Measurements from ENCODE around the gene ANKRD17. TPM values are rescaled to one million over a fixed set of nuclear protein-coding genes. Genes with fewer than 3 reads are reported as not detected.

The ANKRD17 gene
- total RNA-seq, 4 donors from 2014 or later, result 69.9 to 93.1 (median 74.3) TPM

- WGBS, 2 donors (ENCODE audit: low coverage in 1 of 2), result 0% methylated on average over 22 of the region's 62 CpGs; no CpG with 5 or more reads in 1 of the 2 donors
- in situ Hi-C loops (cut with MboI; ENCODE audit: low pct_ligation_motif_present in 1 of 4, low pct_unique_long_range_greater_than_20kb in 1 of 4, low sequenced_read_pairs in 3 of 4), result loop anchor here in 3 of 4 donors (10.0 to 25.0 kb wide), 2 partner anchors 185 to 193 kb away; partner anchors contain the start of gene ANKRD17 (in 3 of the 3)
- DNase-seq, result peak; percentile 98
- intact Hi-C loops (cut with DNase I; ENCODE audit: low total_unique reads), result loop anchor here (1.0 kb wide), 1 partner anchor 189 kb away; the partner anchor contains the start of gene ANKRD17
- no peaks in the 10 kb centered on the region for H3K27me3 ChIP-seq
- peak; percentile 96 for TF ChIP-seq POLR2A (IDR thresholded peaks at IDR 0.05)
- peak in 3 of 5 experiments; percentile 9 to 32 (median 12) for TF ChIP-seq CTCF (IDR thresholded peaks at IDR 0.05)
- TF ChIP-seq EP300 (IDR thresholded peaks at IDR 0.05; ENCODE audit: low read depth), result no peak
- peak; percentile 94 to 97 (median 97) for TF ChIP-seq POLR2AphosphoS5 (IDR thresholded peaks at IDR 0.05)
- H3K4me1 ChIP-seq, result peaks cover 0 to 32% (median 3%) of the 10 kb centered on the region in 4 donors
- H3K9me3 ChIP-seq, result no peaks in the 10 kb centered on the region
- H3K27ac ChIP-seq, result peak within 1 kb of the TSS; percentile 92 to 99 (median 97)
- H3K36me3 ChIP-seq, result peaks cover 0 to 10% (median 0%) of the 10 kb centered on the region in 4 donors
- peak within 1 kb of the TSS; percentile 55 to 88 (median 74) for H3K4me3 ChIP-seq
Observed at GRCh38 chr4:73069338-73070073, 189.1 kb downstream of the ANKRD17 start, which contains the start of gene COX18. COX18 (minus strand) TSS chr4:73069716; CDS start chr4:73069649, 67 bp downstream.

GRCh38 chr4:73068491-73069337, 189.9 kb downstream of the ANKRD17 start:
- no peaks in the 10 kb centered on the region for H3K9me3 ChIP-seq
- peaks cover 0 to 2% (median under 1%) of the 10 kb centered on the region in 4 donors for H3K36me3 ChIP-seq
- in situ Hi-C loops (cut with MboI; ENCODE audit: low pct_ligation_motif_present in 1 of 4, low pct_unique_long_range_greater_than_20kb in 1 of 4, low sequenced_read_pairs in 3 of 4), result loop anchor here in 2 of 4 donors (25.0 kb wide), 1 partner anchor 194 kb away; the partner anchor contains the start of gene ANKRD17 (in 2 of the 2)
- peak overlapping the region; percentile 55 to 88 (median 74) for H3K4me3 ChIP-seq
- WGBS, 2 donors (ENCODE audit: low coverage in 1 of 2), result 1% methylated on average over 11 to 27 of the region's 27 CpGs
- no peak for TF ChIP-seq EP300 (IDR thresholded peaks at IDR 0.05; ENCODE audit: low read depth)
- no peak for TF ChIP-seq POLR2A (IDR thresholded peaks at IDR 0.05)
- TF ChIP-seq CTCF (IDR thresholded peaks at IDR 0.05), result no peak
- TF ChIP-seq POLR2AphosphoS5 (IDR thresholded peaks at IDR 0.05), result peak in 2 of 3 donors; percentile 3 to 17
- DNase-seq, result peak; percentile 12
- H3K27ac ChIP-seq, result peak overlapping the region; percentile 92 to 99 (median 97)
- no peaks in the 10 kb centered on the region for H3K27me3 ChIP-seq
- peaks cover 0 to 32% (median 3%) of the 10 kb centered on the region in 4 donors for H3K4me1 ChIP-seq
- intact Hi-C loops (cut with DNase I; ENCODE audit: low total_unique reads), result loop anchor here (1.0 kb wide), 1 partner anchor 190 kb away; the partner anchor contains the start of gene ANKRD17

- no peak for DNase-seq
- intact Hi-C loops (cut with DNase I; ENCODE audit: low total_unique reads) (no loop called here), in situ Hi-C loops (cut with MboI; ENCODE audit: low pct_ligation_motif_present in 1 of 4, low pct_unique_long_range_greater_than_20kb in 1 of 4, low sequenced_read_pairs in 3 of 4) (loop anchor here in 2 of 4 donors (25.0 kb wide), 1 partner anchor 194 kb away; the partner anchor contains the start of gene ANKRD17 (in 2 of the 2))
- H3K27me3 ChIP-seq, result no peaks in the 10 kb centered on the region
- peaks cover 0 to 32% (median 3%) of the 10 kb centered on the region in 4 donors for H3K4me1 ChIP-seq
- H3K36me3 ChIP-seq, result peaks cover 0 to 8% (median 0%) of the 10 kb centered on the region in 4 donors
- H3K4me3 ChIP-seq, result peak overlapping the region; percentile 55 to 88 (median 74)
- no peaks in the 10 kb centered on the region for H3K9me3 ChIP-seq
- 33 to 40% methylated on average over 4 of the region's 4 CpGs for WGBS, 2 donors (ENCODE audit: low coverage in 1 of 2)
- peak overlapping the region; percentile 92 to 99 (median 97) for H3K27ac ChIP-seq
- TF ChIP-seq POLR2AphosphoS5 (IDR thresholded peaks at IDR 0.05) (no peak), POLR2A (IDR thresholded peaks at IDR 0.05) (no peak), CTCF (IDR thresholded peaks at IDR 0.05) (no peak), EP300 (IDR thresholded peaks at IDR 0.05; ENCODE audit: low read depth) (no peak)
Observed at GRCh38 chr4:73067971-73068394, 190.6 kb downstream of the ANKRD17 start.

All from transverse colon (tissue), 4 donors.